Hematopoietic multipotent progenitor cell treated with erythropoietin and hydrocortisone succinate and interleukin-3 and kit ligand, for 15 days (in vitro differentiated cells): ENCODE data around the gene SCRN1.

Experiments used
- DNase-seq: peaks from one replicate; pipeline ENCODE4 v3.0.0-alpha.2; 2015; ENCODE audit warnings: low spot score

SCRN1 gene

DNA sequence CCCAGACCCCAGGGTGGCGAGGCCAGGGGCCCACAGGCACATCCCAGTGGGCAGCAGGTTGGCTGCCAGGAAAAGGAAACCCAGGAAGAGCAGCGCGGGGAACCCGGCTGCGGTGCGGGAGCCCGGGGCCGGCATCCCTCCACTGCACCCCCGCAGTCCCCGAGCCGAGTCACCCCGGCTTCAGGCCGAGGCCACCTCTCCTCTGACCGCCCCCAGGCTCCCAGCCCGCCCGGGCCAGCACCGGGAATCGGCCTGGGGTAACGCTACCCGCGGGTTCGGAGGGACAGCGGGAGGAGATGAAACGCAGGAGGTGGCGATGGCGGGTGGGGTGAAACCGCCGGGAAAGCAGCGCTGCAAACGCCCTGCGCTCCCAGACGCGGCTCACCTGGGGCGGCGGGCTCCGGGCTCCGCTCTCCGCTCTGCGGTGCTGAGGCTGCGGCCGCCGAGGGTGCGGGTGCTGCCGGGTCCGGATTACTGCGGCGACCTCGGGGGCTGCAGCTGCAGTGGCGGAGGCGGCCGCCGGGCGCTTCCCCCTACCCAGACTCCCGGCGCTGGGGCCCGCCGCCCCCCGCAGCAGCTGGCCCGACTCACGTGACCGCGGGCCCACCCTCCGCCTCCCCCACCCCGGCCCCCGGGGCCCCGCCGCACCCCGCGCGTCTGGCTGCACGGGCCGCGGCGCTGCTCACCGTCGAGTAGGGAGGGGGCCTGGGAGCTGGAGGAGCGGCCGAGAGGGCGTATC is at the start of gene SCRN1:
Gene SCRN1, minus strand, starts transcription at position 545 of the 739 bp plus-strand sequence. CDS start 20,734 bp downstream, outside the sequence.
- no peak for DNase-seq

- no peak for DNase-seq
Observed at GRCh38 chr7:30038196-30038980, 48.8 kb upstream of the SCRN1 start.

DNA sequence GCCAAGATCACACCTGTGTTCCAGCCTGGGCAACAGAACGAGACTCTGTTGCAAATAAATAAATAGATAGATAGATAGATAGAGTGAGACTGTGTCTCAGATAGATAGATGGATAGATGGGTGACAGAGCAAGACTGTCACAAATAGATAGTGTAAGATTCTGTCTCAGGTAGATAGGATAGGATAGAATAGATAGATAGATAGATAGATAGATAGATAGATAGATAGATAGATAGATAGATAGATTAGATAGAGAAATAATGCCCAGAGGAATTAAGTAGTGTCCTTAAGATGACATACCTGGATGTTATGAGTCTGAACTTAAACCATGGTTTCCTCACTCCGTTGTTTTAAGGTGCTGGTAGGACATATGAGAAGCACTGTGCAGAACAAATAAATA is 46.6 kb upstream of the SCRN1 start:
- no peak for DNase-seq

DNA sequence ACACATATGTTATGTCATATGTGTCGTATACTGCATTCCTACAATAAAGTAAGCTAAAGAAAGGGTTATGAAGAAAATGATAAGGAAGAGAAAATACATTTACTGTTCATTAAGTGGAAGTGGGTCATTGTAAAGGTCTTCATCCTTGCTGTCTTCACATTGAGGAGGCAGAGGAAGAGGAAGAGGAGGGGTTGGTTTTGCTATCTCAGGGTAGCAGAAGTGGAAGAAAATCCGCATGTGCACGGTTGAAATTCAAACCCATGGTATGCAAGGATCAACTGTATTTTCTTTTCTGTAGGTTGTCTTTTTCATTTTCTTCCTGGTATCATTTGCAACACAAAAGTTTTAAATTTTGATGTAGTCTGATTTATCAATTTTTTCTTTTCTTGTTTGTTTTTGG is 44.9 kb upstream of the SCRN1 start:
- DNase-seq: no peak

- no peak for DNase-seq
Observed at GRCh38 chr7:30032310-30033125, 42.9 kb upstream of the SCRN1 start.

- peak; percentile 17 for DNase-seq
Observed at GRCh38 chr7:30029696-30030095, 40.1 kb upstream of the SCRN1 start.

GRCh38 chr7:30028749-30029635 is 39.4 kb upstream of the SCRN1 start:
- DNase-seq: peak; percentile 18

DNA sequence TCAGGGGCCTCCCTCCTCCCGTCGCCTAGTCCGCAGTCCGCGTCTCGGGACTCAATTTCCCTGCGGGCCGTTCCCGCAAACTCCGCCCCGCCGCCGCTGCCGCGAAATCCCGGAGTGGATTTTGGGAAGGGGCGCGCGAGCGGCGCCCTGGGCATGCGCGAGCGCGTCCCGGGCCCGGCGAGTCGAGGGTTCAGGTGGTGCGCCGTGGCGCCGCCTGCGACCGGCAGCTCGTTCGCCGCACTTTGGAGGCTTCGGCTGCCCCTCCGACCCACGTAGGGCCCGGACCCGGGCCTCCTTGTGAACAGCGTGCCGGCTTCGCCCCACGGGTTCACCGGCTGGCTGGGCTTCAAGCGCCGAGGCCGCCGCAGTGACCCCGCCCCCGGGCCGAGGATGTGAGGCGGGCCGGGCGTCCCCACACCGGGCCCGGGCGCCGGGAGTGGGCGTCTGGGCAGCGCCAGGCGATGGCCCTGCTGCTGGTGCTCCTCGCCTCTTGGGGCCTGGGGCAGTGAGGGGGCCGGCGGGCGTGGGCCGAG is 38.7 kb upstream of the SCRN1 start, which contains the start of gene PLEKHA8:
Gene PLEKHA8, plus strand, starts transcription at position 197 of the 533 bp plus-strand sequence. CDS start 351 bp downstream, outside the sequence.
- peak; percentile 89 for DNase-seq

DNA sequence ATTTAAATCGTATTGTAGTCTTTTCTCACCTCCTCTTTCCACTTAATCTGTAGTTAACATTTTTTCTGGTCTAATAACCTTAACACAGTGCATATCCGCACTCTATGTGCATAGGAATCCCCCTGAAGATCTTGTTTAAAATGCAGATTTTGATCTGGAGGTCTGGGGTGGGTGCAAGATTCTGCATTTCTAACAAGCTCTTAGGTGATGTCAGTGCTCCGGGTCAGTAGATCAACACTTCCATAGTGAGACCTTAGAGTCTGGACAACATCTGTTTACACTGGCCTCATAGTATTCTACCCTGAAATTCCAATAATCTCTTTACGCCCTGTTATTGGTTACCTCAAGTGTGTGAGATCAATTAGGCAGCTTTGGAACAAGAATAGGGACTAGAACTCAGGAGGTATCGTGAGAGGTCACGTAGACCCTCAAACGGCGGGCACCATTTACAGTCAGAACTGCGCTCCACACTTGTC is 38.2 kb upstream of the SCRN1 start:
- no peak for DNase-seq

DNA sequence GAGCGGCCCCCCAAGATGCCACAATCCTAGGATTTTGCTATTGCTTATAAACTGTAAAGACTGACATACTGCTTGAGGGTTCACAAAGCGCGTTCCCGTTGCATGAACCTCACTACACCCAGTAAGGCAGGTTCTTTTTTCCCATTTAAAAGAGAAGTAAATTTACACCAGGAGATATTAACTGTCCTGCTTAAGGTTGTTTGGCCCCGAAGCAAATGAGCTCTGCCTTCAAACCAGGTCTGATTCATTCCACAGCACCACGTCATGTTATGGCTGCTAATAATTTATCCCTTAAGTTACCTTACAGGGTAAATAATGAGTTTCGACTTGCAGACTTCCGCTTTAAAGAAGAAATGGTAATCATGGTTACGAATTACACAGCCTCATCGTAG is 37.5 kb upstream of the SCRN1 start:
- peak; percentile 50 for DNase-seq

DNA sequence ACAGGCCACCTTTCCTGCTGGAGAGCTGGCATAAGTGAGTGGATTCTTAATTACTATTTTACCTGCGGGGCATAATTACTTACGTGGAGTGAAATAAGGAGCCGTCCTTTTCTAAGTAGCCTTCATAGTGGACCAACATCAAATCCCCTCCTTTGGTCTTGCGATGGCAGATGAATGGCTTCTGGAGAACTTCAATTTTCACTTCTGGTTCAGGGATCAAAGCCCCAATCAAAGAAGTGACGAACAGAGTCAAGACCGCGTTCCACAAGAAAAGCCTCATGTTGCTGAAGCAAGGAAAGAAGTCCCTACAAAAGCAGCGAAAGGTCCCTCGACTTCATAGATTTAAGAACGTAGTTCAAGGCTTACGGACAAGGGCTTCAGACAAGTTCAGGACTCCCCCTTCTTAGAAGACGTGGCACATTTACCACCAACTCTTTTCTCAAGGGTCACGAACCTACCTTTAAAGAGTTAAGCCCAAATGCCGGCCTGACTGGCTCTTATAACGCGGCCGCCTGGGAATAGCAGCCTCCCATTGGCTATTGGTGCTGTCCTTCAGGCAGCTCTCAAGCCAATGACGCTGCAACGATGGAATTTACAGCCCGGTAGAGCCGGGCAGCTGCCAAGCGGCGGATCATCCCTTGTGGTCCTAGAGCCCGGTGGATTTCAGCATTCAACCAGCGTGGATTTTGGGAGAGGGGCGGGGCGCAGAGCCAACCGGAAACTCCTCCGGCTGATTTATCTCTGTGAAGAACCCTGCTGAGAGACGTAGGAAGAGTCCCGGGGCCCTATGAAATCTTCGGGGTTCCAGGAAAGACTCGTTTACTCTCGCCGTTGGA is 36.8 kb upstream of the SCRN1 start, which contains the start of gene FKBP14:
Gene FKBP14, minus strand, starts transcription at position 474 of the 836 bp plus-strand sequence. Its CDS starts 194 bp downstream, at position 280.
- peak; percentile 97 for DNase-seq

- no peak for DNase-seq
Observed at GRCh38 chr7:30023524-30023923, 33.9 kb upstream of the SCRN1 start.

- DNase-seq: no peak
Observed at GRCh38 chr7:30022991-30023390, 33.4 kb upstream of the SCRN1 start.

GRCh38 chr7:30020535-30020934 is 30.9 kb upstream of the SCRN1 start:
- no peak for DNase-seq

DNA sequence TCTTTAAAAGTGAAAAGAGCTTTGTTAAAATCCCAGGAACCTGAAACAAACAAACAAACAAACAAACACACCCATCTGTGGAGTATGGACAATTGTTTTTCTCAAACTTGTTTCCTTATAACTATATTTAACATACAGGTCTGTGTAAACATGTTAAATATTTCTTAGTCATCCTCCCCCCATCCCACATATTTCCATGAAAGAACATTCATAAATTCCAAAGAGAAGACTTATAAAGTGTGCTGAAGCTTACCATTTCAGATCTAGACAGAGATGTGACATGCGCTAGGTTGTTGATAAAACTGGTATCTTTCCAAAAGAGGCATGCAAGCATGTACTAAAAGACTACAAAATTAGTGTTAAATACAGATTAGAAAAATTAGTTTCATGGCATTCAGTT is 30.4 kb upstream of the SCRN1 start:
- DNase-seq: no peak

- DNase-seq: no peak
Observed at GRCh38 chr7:30019387-30019786, 29.8 kb upstream of the SCRN1 start.

DNA sequence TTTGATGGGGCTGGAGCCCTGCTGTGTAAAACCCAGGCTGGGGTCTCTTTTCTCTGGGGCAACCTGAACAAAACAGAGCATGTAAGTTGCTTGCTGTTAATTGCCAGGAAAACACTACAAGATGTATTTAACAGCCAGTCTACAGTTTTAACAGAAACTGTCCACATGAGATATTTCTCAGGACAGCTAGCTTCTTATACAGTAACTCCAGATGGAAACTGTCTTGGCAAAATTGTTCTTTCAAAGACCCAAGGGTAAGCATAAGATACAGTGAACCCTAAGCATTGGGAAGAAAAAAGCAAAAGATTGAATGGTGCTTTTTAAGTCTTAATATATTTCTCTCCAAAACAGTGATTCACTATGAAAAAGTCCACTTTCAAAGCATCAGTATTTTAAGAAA is 28.9 kb upstream of the SCRN1 start:
- no peak for DNase-seq

GRCh38 chr7:30012757-30013156 is 23.2 kb upstream of the SCRN1 start:
- DNase-seq: no peak

GRCh38 chr7:30010021-30010420 is 20.4 kb upstream of the SCRN1 start:
- no peak for DNase-seq

DNA sequence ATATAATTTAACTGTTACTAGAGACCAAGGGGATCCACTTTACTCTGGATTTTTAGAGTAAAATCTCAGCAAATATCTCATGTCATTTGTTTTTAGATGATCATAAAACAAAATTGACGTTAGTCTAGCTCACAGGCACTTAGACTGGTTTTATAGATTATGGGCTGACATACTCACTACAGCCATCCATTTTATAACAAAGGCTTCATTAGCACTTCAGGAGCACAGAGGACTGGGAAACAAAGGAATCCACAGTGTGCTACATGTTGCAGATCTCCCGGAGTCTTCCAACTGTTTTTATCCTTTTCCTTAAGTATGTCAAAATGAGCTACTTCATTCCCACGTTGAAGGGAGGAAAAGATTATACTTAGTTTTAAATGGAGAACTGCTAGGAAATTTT is 15.9 kb upstream of the SCRN1 start:
- DNase-seq: no peak
